HG03378 (cell line): Measurements from ENCODE around the gene LAMB1.
A peak's percentile ranks its signal among the peaks of the same experiment; 100 is the strongest.

Experiments used
- ATAC-seq: cut with Tn5 transposase; IDR thresholded peaks from one replicate; pipeline ENCODE4 v1.9.1; 2021; ENCODE audit warnings: mild to moderate bottlenecking, moderate library complexity; ENCODE audit not compliant: unreplicated experiment

Gene LAMB1

DNA sequence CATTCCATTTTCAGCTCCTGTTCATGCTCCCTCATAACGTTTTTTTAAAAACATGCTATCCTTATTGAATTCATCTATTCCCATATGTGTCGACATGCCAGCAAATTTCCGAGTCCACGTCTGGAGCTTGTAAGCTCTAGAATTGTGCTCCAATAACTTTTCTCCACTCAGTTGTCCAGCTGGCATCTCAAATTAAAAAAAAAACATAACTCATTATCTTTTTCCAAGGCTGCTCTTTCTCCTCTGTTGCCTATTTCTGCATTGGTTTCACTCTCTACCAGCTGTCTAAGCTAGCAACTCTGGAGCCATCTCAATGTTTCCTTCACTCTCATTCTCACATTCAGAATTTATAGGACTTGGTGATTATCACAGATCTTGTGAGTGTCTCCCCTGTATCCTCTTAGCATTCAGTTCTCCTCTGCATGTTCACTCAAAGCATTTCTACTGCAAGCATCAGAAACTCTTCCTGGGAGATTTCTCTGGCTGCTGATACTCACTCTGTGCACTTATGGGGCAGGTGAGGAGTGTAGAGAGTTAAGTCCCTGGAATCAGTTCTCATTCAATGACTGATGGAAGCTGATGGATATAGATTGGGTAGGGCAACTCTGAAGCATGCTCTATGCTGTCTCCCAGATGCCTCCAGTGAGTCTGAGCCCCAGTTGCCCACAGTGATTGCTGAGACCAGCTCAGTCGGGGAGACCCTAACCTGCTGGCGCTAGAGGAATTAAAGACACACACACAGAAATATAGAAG lies 118.7 kb downstream of the LAMB1 start:
- ATAC-seq, result no peak

DNA sequence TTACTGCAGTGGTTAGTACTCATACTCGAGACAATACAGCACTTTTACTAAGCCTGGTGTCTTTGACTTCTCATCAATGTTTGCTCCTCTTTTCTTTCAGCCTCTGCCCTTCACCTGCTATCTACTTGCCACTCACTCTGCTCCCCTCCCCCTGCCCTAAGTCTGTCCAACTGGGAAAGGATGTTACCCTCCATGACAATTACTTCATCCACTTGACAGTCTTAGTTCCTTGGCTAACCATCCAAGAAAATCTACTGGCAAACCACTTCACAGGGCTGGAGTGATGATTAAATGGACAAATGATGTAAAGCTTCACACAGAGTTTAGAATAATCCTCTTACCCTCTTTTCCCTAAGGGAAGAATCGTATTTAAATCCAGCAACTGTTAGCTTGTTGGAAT lies 120.2 kb downstream of the LAMB1 start:
- no peak for ATAC-seq

DNA sequence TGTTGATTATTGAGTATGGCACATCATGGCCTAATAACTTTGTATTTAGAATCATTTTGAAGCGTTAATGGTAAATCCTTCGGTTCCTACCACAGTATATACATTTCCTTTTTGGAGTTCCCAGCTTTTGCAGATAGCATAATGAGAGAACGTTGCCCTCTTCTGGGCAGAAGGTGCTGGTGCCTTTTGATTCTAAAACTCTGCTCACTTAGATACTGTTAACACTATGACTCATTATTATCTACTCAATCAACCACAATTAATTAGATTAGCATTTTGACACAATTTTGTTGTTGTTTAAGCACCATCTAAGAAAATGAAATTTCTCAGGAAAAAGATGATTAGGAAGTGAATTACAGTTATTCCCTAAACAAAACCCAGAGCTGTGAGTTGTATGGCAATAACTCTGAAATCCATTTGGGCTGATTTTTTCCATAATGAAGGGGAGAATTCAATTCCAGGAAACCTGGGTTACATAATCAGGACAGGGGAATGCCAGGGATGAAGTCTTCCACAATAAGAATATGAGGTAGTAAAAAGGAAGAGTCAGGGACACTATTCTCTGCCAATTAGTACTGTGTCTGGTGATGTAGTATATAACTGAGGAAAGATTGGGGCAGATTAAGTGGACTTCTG lies 123.4 kb downstream of the LAMB1 start:
- peak; percentile 79 for ATAC-seq

DNA sequence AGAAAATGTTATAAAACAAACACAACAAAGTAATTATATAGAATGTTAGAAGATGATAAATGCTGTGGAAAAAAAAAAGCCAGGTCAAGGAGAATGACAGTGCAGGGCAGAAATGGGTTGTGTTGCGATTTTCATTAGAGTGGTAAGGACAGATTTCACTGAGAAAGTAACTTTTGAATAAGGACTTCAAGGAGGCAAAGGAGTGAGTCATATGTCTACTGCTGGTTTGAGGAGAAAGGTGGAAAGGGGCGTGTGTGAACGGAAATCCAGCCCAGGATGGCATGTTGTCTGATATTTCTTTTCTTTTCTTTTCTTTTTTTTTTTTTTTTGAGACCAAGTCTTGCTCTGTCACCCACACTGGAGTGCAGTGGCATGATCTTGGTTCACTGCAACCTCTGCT lies 124.3 kb downstream of the LAMB1 start:
- ATAC-seq, result no peak

DNA sequence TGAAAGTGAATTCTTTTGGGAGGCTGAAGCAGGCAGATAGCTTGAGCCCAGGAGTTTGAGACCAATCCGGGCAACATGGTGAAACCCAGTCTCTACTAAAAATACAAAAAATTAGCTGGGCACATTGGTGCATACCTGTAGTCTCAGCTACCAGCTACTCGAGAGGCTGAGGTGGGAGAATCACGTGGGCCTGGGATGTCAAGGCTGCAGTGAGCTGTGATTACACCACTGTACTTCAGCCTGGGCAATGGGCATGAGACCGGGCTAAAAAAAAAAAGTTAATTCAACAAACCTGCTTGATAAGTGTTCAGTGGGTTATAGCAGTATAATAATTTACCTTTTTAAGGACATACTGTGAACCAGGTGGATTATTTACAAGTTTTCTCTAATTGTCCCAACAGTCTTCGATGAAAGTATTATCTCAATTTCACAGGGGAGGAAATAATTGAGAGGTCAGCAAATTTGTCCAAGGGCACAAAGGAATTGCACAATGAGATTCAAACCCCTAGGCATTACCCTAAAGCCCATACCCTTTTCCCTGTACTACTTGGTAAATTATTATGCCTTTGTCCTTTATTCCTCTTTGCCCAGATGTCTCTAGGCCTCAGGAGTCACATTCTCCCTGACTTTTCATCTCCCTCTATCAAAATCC lies 125.1 kb downstream of the LAMB1 start:
- no peak for ATAC-seq

DNA sequence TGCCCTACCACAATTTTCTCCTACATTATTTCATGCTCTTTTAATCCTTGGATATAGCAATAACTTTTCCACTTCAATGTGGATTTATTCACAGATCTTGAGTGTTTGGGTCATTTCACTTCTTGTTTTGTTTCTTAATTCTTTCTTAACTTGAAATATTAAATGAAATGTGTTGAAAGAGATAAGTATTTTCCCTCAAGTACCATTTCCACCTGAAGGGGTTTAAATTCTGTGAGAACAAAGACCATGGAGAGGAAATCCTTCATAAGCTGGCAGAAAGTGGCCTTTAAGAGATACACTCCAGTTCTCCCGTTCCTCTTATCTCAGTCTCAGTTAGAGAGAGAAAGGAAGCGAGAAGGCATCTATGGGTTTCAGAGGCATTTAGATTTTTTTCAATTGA lies 126.0 kb downstream of the LAMB1 start:
- no peak for ATAC-seq

DNA sequence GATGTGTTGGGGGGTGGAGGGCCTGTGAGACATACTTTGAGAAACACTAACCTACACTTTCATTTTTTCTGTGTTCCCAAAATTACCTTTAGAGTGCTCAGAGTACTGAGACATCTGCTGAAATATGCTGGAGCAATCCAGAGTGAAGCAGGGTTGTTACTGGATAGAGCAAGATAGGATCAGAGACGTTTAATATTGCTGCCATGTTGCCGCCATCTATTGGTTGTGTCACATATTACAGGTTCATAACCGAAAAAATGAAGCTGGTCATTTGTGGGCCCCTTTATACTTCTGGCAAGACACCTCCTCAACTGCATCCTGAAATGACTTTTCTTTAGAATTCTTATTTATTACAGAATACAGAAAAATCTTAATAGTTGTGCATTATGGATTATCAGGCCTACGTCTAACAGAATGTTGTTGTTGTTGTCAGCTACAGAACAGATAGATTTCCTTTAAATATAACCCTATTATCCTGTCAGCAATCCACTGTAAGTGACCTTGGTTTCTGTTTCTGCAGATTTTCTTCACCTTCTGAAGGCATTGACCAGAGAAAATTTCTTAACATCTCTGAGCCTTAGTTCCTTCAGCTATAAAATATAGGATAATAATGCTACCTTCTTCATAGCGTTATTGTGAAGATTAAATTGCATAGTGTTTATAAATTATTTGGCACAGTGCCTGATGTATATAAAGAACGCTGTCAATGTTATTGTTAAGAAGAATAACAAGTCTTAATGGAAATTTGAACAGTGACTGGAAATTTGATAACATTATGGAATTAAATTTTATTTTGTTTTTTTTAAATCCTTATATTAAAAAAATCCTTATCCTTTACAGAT lies 128.1 kb downstream of the LAMB1 start:
- ATAC-seq, result peak; percentile 79

DNA sequence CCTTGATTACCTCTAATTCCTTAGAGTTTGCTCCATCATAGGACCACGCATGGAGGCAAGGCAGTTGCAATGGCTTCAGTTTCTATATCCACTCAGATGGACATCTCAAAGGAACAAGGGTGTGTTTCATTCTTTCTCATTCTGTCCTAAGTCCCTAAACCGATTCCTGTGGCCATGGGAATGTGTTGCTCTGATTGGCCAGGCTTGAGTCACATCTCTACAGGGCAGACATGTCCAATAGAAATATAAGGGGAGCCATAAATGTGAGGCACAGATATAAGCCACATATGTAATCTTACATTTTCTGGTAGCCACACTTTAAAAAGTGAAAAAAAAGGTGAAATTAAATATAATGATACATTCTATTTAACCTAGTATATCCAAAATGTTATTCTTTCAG lies 128.8 kb downstream of the LAMB1 start:
- ATAC-seq, result no peak
